Measurements from ENCODE around the gene HCN2. TPM values are rescaled to one million over a fixed set of nuclear protein-coding genes. Genes with fewer than 3 reads are reported as not detected.

The HCN2 gene
- total and polyA plus RNA-seq, 9 of the 15 experiments (the other 6 are each of a cell fraction or from before 2014, with no cell fraction given), result 0.29 to 4.2 (median 0.82) TPM; not detected in 2

DNA sequence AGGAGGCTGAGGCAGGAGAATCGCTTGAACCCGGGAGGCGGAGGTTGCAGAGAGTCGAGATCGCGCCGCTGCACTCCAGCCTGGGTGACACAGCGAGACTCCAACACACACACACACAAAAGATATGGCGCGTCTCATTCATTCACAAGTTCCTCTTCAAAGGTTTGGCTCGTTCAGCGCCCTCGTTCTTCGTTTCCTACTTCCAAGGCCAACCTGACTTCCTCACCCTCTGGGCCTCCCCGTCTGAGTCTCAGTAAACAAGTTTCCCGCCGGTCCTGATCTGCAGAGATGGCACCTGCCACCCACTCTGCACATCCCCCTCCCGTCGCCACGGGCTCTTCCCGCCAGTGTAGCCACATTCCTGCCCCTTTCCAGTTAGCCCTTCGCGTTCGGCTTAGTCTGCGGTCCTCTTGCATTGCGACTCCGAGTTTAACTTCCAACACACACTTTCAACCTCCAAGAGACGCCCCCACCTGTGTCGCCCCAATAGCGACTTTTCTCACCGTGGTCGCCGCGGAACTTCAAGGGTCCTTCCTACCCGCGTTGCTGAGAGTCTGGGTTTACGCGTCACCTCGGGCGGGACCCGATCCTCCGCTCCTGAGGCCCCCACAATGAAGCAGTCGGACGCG, 18.6 kb upstream of the HCN2 start (continued):
- no peak for TF ChIP-seq KLF6 (CRISPR knock-in tag; IDR thresholded peaks at IDR 0.05; ENCODE audit: borderline replicate concordance)
- TF ChIP-seq KDM5B (IDR thresholded peaks at IDR 0.05; ENCODE audit: insufficient replicate concordance, low read depth, low read length), result peak; percentile 47
- TF ChIP-seq MTA3 (IDR thresholded peaks at IDR 0.05; ENCODE audit: borderline replicate concordance), result peak; percentile 56; the same call in 1 of the 2 replicates
- no peak for TF ChIP-seq MAFG (tag; conservative IDR thresholded peaks at IDR 0.05)
- TF ChIP-seq, protein P1, sequence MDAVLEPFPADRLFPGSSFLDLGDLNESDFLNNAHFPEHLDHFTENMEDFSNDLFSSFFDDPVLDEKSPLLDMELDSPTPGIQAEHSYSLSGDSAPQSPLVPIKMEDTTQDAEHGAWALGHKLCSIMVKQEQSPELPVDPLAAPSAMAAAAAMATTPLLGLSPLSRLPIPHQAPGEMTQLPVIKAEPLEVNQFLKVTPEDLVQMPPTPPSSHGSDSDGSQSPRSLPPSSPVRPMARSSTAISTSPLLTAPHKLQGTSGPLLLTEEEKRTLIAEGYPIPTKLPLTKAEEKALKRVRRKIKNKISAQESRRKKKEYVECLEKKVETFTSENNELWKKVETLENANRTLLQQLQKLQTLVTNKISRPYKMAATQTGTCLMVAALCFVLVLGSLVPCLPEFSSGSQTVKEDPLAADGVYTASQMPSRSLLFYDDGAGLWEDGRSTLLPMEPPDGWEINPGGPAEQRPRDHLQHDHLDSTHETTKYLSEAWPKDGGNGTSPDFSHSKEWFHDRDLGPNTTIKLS (IDR thresholded peaks at IDR 0.05; ENCODE audit: borderline replicate concordance, low read depth), result no peak; the same call in 1 of the 2 replicates
- no peak for TF ChIP-seq SMAD2 (IDR thresholded peaks at IDR 0.05; ENCODE audit: low read depth, low read length)
- peak; percentile 45 for TF ChIP-seq CEBPG (CRISPR knock-in tag; IDR thresholded peaks at IDR 0.05)
- no peak for TF ChIP-seq CEBPG (tag; conservative IDR thresholded peaks at IDR 0.05 in 1 of 2, IDR thresholded peaks at IDR 0.05 in 1 of 2)
- no peak for TF ChIP-seq ZNF507 (tag; conservative IDR thresholded peaks at IDR 0.05)
- TF ChIP-seq, protein P2, sequence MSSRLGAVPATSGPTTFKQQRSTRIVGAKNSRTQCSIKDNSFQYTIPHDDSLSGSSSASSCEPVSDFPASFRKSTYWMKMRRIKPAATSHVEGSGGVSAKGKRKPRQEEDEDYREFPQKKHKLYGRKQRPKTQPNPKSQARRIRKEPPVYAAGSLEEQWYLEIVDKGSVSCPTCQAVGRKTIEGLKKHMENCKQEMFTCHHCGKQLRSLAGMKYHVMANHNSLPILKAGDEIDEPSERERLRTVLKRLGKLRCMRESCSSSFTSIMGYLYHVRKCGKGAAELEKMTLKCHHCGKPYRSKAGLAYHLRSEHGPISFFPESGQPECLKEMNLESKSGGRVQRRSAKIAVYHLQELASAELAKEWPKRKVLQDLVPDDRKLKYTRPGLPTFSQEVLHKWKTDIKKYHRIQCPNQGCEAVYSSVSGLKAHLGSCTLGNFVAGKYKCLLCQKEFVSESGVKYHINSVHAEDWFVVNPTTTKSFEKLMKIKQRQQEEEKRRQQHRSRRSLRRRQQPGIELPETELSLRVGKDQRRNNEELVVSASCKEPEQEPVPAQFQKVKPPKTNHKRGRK (tag; IDR thresholded peaks at IDR 0.05), result no peak
- no peak for TF ChIP-seq HMGN3 (IDR thresholded peaks at IDR 0.05; ENCODE audit: borderline replicate concordance, extremely low read depth, insufficient read length, low read depth, low read length)
- TF ChIP-seq SP2 (IDR thresholded peaks at IDR 0.05; ENCODE audit: extremely low read depth, low read depth, low read length, poor library complexity, severe bottlenecking), result no peak
- TF ChIP-seq, protein P3, sequence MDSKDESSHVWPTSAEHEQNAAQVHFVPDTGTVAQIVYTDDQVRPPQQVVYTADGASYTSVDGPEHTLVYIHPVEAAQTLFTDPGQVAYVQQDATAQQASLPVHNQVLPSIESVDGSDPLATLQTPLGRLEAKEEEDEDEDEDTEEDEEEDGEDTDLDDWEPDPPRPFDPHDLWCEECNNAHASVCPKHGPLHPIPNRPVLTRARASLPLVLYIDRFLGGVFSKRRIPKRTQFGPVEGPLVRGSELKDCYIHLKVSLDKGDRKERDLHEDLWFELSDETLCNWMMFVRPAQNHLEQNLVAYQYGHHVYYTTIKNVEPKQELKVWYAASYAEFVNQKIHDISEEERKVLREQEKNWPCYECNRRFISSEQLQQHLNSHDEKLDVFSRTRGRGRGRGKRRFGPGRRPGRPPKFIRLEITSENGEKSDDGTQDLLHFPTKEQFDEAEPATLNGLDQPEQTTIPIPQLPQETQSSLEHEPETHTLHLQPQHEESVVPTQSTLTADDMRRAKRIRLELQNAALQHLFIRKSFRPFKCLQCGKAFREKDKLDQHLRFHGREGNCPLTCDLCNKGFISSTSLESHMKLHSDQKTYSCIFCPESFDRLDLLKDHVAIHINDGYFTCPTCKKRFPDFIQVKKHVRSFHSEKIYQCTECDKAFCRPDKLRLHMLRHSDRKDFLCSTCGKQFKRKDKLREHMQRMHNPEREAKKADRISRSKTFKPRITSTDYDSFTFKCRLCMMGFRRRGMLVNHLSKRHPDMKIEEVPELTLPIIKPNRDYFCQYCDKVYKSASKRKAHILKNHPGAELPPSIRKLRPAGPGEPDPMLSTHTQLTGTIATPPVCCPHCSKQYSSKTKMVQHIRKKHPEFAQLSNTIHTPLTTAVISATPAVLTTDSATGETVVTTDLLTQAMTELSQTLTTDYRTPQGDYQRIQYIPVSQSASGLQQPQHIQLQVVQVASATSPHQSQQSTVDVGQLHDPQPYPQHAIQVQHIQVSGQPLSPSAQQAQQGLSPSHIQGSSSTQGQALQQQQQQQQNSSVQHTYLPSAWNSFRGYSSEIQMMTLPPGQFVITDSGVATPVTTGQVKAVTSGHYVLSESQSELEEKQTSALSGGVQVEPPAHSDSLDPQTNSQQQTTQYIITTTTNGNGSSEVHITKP (IDR thresholded peaks at IDR 0.05; ENCODE audit: partially characterized antibody), result peak; percentile 26
- no peak for TF ChIP-seq WHSC1 (IDR thresholded peaks at IDR 0.05; ENCODE audit: low read length)
- TF ChIP-seq, protein P4, sequence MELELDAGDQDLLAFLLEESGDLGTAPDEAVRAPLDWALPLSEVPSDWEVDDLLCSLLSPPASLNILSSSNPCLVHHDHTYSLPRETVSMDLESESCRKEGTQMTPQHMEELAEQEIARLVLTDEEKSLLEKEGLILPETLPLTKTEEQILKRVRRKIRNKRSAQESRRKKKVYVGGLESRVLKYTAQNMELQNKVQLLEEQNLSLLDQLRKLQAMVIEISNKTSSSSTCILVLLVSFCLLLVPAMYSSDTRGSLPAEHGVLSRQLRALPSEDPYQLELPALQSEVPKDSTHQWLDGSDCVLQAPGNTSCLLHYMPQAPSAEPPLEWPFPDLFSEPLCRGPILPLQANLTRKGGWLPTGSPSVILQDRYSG (tag; conservative IDR thresholded peaks at IDR 0.05; ENCODE audit: low read depth), result no peak
- no peak for TF ChIP-seq EP300 (IDR thresholded peaks at IDR 0.05; ENCODE audit: low read length)
- no peak; the same call in 1 of the 2 replicates for TF ChIP-seq NCOA1 (IDR thresholded peaks at IDR 0.05; ENCODE audit: low read depth)
- TF ChIP-seq GTF2A2 (tag; IDR thresholded peaks at IDR 0.05), result no peak
- no peak for TF ChIP-seq FOXJ3 (CRISPR knock-in tag; IDR thresholded peaks at IDR 0.05)
- peak; percentile 27; the same call in 1 of the 2 replicates for TF ChIP-seq PHF8 (IDR thresholded peaks at IDR 0.05; ENCODE audit: borderline replicate concordance, low read length)
